Stimulated activated CD8-positive, alpha-beta memory T cell treated with anti-CD3 and anti-CD28 coated beads, Interleukin-7, amount 100 ng/mL, for 48 hours (primary cell): ENCODE measurements around the gene MAGI1.
"Not testable (repeated sequence)": the region's sequence is repeated elsewhere in the genome, so short reads cannot be mapped to it uniquely, and the experiment has no call there.

ENCODE experiments used
- DNase-seq, 2 donors: peaks; one replicate each; pipeline ENCODE4 v3.0.0-alpha.2; 2020; ENCODE audit warnings: low read depth in 1 of 2; ENCODE audit errors: extremely low read depth in 1 of 2

Gene MAGI1

DNA sequence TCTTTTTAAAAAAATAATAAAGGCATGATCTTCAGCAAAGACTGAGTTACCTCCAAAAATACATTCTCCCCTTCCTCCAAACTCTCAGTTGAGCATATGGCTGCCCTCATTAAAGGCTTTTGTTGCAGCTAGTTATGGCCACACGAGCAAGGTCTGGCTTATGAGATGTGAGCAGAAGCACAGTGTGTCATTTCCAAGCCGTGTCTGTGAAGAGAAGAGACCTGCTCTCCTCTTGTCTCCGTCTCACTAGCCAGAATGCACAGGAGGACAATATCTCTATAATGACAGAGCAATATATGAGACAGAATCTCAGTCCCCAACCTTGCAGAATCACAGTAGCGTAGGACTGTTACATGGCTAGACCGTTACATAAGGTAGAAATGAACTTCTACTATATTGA is 152.3 kb downstream of the MAGI1 start:
- no peak for DNase-seq

DNA sequence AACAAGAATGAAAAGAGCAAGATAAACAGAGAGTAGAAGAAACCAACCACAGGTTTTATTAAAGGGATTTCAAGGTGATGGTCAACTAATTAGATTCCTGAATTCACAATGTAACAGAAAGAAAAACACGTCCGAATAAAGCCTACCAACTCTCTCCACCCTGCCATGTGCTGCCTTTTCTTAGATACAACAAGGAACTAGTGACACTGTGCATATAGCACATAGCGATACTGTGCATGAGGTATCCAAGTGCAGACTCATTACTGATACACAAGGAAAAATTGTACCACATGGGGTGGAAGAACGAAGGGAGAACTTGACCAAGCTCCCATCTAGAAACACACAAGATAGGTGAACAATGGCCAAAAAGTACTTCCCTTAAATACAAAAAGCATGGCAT is 154.6 kb downstream of the MAGI1 start:
- DNase-seq, result no peak

DNA sequence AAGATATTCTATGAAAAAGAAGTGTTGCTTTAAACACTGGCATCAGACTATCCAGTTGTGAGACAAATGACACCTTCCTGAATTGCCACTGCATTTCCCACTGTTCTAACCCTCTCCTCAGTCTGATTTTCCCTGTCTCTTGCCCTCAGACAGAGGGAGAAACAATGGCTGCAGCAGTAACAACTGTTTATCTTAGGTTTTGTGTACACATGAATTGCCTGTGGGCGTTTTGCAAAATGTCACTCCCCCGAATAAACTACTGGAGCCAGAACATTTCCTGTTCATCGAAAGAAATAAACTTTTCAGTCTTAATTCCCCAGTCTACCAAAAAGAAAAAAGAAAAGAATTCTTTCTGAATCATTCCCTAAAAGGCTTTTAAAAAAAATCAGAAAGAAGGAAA is 155.1 kb downstream of the MAGI1 start:
- DNase-seq, result no peak

DNA sequence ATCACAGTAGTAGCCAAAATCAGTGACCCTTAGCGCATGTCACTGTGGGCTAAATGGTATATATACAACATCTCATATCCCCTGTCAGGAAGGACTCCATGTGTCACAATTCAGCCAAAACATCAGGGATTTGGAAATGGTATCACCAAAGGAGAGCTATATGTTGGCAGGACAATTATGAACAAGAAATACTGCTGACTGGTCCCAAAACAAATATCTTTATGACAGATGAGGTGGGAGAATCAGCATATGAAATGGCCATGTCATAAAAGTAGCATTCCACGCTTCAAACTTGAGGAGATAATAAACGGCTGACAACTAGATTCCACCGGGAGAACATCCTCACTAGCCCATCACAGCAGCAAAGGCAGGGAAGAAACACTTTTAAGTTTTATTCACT is 158.4 kb downstream of the MAGI1 start:
- DNase-seq, result no peak

DNA sequence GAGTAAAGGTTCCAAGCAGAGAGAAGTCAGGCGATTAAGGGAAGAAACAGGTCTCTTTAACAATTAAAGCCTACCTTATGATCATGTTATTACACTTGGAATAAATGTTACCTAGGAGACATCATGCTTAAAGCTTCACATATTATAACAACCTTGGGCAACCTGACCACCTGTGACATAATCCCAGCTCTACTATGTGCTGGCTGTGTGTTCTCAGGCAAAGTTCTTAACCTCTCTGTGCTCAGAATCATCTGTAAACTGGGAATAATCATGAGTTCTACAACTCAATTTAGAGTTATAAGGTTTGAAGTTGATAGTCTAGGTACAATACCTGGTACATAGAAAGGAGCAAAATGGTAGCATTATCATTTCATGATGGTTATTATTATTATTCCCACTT is 159.3 kb downstream of the MAGI1 start:
- DNase-seq, result no peak

DNA sequence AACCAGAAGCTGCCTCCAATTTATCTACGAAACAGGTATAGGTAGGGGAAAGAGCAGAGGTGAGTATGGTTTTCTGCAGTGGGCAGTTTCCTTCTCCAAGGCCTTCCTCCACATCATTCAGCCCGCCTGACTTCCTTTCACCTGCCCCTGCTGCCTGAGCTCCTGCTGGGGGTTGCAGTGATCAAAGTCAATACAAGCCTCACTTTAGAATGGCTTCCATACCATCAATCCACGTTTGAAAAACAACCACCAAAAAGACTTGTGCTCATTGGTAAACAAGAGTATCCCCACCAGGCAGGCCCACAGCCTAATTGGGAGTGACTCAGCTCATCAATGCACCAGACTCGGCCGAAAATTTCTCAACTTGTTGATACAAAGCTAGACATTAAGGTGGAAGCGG is 159.9 kb downstream of the MAGI1 start:
- DNase-seq, result no peak

DNA sequence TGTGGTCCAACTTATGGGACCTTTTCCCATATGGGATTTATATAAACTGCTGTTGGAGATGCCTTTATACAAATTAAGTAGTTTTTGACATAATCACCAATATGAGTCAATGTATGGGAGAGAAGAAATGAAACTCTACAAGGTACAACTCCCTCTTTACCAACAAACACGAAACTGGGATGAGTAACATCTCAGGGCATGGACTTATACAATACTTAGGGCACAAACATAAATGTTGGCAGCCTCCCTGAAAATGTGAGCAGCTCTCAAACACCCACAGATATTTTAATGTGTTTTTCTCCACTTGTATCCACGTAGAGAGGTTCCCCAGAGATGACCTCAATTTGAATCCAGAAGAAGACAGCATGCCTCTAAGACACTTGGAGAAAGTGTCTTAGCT is 161.6 kb downstream of the MAGI1 start:
- no peak for DNase-seq

DNA sequence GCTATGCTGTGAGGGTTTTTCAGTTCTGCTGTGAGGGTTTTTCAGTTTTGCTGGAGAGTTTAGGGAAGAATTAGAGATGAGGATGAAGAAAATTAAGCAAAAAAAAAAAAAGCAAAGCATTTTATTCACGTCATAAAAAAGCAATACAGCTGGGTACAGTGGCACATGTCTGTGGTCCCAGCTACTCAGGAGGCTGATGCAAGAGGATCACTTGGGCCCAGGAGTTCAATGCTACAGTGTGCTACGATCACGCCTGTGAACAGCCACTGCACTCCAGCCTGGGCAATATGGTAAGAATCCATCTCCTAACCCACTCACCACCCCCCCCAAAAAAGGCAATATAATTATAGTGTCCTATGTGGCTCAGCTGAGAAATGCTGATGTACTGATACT is 162.7 kb downstream of the MAGI1 start:
- no peak for DNase-seq

DNA sequence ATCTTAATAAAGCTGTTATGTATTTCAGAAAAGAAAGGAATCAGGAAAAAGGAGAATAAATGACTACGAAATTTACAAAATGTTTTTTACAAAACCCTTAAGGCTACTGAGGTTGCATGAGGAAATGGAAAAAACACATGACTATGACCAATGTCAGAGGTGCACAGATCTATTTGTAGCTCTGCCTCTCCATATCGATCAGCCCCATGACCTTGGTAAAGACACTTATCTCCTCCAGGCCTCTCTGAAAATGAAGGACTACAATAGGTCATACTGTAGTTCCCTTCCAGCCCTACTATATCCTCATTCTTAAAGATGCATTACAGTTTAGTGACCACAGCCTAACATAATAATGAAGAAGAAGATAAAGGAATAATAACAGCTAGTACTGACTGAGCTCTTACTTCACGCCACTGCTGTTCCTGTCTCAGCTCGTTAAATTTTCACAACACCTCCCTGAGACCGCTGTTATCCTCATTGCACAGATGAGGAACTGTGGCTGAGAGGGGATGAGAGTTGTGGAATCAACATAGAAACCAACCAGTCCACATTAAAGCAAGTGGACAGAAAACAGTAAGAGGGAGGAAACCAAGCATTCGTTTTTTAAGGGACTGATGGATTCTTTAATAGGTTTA is 163.2 kb downstream of the MAGI1 start:
- DNase-seq, result no peak

DNA sequence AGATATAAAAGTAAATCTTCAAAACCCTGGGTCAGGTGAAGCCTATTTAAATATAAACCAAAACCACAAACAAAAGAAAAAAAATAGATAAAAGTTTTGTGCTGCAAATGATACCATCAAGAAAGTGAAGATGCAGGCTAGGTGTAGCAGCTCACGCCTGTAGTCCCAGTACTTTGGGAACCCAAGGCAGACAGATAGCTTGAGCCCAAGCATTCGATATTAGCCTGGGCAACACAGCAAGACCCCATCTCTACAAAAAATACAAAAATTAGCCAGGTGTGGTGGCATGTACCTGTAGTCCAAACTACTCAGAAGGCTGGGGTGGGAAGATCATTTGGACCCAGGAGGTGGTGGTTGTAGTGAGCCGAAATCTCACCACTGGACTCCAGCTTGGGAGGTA is 164.8 kb downstream of the MAGI1 start:
- no peak for DNase-seq

DNA sequence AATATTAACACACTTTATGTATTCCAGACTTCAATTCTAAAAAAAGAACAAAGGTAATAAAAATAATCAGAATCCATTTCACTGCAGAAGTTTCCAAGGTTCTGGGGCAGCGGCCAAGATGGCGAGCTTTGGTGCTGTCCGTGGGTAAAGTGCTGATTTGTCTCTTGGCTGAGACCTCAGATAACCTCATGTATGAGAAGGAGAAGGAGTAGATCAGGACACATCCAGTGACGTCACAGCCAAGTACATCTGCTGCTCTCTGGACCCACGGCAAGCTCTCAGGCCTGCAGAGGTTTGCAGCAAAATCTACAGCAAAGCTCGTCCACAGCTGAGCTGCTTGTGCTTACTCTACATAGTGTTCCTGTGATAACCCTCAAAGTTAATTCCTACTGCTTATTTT is 165.7 kb downstream of the MAGI1 start:
- DNase-seq, result no peak

DNA sequence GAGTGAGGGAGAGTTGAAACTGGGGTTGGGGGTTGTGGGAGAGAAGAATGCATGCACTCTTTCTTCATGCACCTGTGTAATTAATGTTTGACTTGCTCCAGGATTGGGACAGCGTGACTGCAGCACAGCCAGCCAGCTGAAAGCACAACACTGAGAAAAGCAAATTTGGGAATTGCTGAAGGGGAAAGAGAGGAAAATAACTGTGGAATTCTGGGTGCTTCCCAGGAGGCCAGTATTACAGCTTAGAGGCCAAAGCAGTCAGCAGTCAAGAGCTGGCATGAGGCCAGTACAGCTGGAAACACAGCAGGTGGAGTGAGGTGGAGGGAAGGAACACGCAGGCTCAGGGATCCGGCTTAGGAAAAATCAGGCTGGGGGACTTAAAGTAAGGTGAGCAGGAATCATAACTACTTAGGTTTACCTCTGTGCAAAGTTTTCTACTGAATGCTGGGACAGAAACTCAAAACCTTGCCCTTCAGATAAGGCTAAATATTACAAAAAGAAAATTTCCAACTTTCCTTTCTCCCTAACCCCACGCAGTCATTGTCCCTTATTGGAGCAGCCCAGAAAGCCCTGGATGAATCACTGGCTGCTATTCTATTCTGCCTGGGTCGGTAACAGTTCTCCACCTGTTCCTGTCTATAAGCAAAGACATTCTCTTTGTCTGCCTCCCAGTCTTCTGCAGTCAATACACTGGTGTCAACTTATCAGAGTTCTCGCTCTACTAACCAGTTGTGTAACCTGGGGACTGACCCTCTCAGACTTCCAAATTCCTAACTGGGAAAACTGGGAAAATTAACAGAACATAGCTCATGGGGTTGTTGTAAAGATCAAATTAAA is 167.2 kb downstream of the MAGI1 start:
- no peak for DNase-seq

DNA sequence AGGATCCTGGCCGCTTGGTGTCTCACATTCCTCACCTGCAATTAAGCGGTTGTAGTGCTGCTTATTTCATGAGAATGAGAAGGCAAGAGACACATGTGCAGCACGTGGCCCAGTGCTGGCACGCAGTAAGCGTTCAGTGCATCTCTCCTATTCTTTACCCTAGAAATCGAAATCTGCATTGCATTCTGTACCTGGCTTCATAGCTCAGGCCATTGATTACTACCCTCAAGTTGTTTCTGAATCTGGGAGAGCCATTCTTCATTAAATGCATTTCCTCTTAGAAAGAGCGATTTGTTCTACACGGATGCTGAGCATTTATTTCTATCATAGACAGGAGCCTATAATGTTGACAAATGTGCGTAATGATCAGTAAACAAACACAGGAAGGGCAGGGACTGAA is 168.9 kb downstream of the MAGI1 start:
- DNase-seq, result no peak

DNA sequence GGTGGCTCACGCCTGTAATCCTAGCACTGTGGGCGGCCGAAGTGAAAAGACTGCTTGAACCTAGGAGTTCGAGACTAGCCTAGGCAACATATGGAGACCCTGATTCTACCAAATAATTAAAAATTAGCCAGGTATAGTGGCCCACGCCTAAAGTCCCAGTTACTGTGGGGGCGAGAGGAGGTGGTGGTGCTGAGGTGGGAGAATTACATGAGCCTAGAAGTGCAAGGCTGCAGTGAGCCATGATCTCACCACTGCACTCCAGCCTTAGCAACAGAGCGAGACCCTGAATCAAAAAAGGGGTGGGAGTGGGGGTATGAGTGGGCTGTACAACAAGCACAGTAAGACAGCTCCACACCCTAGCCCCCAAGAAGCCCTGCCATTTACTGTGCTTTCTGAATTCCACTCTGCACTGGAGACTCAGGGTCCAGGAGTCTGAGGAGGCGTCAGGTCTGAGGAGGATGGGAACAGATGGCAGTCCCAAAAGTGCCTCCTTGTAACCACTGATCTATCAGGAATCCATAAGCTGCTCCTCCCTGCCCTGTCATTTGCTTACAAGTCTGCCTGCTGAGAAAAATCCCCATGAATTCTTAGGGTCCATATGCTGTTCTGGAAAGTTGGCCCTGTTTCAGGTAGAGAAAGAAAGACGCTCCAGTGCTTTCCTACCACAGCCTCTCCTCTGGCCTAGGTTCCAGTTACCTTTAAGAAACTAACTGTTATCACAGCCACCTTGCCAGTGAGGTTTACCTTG is 171.1 kb downstream of the MAGI1 start:
- no peak for DNase-seq

DNA sequence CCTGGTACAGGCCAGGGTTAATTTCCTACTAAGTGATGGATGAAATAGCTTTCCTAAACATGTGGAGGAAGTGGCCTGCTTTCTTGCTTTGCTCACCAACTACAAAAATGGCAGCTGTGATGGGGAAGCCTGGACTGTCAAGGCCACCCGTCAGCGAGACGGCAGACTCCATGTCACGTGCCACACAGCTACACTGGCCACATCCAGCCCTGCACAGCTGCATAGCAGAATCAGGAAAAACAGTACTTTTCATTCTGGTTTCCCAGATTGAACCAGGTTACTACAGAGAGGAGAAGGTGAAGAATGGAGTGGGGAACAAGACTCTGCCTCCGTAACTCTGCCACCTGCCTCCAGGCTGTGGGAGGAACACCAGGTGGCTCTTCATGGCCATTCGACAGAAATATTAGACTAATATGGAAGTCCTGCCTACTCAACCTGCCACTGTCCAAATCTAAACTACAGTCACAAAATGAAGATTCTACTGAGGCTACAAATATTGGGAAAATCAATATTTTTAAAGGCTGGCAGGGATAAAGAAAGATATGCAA is 174.3 kb downstream of the MAGI1 start:
- DNase-seq, result no peak

DNA sequence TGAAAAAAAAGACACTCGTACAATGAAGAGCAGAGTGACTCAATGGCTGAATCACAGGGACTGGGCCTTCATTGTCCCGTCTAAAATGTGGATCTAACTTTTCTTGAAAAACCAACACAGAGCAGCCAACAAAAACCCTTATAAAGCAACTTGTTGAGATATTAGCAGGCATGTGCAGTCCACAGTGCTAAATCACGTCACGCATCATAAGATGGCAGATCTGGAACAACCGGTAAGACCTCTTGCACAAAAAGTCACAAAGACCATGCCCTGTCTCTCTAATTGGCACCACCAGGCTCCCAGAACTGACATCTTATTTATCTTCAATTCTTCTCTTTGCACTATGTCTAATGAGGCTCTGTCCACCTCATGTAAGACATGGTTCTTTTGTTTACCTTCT is 177.0 kb downstream of the MAGI1 start:
- DNase-seq, result no peak

DNA sequence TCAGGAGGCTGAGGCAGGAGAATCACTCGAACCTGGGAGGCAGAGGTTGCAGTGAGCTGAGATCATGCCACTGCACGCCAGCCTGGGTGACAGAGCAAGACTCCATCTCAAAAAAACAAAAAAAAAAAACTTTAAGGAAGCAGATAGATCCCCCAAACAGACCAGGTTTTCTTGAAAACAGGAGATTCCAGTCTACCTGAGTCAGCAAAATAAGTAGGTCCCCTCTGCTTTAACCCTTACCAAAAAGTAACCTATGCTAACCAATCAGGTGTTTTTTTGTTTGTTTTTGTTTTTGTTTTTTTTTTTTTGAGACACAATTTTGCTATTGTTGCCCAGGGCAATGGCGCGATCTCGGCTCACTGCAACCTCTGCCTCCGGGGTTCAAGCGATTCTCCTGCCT is 179.1 kb downstream of the MAGI1 start:
- DNase-seq, result not testable (repeated sequence)

DNA sequence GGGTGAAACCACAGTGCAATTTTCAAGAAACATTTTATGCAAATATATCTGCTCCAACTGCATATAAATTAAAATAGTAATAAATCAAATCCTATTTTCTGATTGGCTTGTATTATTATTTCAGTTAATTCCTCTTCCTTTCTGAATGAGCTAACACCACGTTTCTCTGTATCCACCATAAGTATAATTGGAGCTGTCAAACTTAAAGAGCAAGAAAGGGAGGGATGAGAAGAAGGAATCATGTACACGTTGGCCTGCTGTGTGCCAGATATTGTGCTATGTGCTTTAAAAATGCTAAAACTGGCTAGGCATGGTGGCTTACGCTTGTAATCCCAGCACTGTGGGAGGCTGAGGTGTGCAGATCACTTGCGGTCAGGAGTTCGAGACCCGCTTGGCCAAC is 180.0 kb downstream of the MAGI1 start:
- DNase-seq, result no peak

DNA sequence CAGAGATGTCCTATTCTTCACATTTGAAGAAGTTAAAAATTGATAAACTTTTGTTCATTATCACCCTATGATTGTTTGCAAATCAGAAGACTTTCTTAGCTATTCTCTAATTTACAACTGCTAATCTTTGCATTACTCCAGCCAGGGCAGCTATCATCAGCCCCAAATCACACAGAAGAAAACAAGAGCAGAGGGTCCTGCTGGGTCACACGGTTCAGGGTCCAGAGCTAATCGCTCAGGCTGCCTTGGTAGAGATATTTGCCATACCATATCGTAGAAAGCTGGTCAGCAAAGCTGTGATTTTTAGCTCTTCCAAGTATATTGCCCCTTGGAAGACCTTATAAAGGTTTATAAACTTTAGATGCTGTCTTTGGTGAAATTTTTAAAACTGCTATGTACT is 181.4 kb downstream of the MAGI1 start:
- no peak for DNase-seq

DNA sequence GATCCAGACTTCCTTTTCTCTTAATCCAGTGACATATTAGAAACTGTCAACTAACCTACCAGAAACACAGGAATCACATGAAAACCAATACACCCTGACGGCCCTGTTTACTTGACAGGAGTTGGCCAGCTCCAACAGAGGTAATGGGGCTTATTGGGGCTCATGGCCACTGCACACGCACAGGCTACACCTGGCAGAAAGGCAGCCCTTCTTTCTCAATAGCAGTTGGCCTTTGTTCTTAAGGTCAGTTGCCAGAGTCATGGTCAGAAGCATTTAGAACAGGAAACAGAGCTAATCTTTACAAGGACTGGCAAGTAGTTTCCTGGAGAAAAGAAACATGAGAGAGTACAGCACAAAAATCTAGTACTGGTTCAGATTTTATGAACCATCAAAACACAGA is 181.8 kb downstream of the MAGI1 start:
- DNase-seq, result no peak

DNA sequence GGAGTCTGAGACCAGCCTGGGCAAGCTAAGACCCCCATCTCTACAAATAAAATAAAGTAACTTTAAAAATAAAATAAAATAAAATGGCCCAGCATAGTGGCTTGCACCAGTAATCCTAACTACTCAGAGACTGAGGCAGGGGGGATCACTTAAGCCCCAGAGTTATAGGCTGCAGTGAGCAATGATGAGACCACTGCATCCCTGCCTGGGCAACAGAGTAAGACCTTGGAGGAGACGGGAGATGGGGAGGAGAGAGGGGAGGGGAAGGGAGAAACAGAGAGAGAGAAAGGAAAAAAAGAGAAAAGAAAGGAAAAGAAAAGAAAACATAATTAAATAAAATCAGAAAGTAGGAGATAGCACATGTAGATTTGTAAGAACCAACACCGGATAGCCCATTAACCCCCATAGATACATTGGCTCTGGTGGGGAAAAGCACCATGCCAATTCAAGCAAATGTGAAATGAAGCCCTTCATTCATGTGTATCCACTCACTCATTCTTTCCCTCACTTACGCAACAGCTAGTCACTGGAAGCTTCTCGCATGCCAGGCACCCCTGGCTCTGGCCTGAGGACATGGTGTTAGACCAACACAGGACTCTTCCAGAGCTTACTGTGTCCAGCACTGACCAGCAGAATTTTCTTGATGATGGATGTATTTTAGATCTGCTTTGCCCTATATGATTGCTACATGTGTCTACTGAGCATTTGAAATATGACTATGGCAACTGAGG is 183.2 kb downstream of the MAGI1 start:
- no peak for DNase-seq
